Keratinocyte (primary cell): ENCODE data around the gene NDUFV1.

Source experiments
- CTCF ChIP-seq, 3 experiments: IDR thresholded peaks in 1 of 3; conservative IDR thresholded peaks in 1 of 3; optimal IDR thresholded peaks in 1 of 3; 2 replicates in 2 of 3; 3 replicates in 1 of 3; pipeline versions ENCODE3 to v1.5.1; 2011; ENCODE audit warnings: low read length in 3 of 3, mild to moderate bottlenecking in 3 of 3, moderate library complexity in 2 of 3, control low read depth in 1 of 3, inconsistent platforms in 1 of 3; ENCODE audit not compliant: insufficient read depth in 2 of 3; ENCODE audit errors: extremely low read depth in 1 of 3
- EZH2 ChIP-seq: IDR thresholded peaks from one replicate; pipeline ENCODE4 v1.6.1; 2012; ENCODE audit warnings: inconsistent platforms, mild to moderate bottlenecking, low read length, moderate library complexity

GRCh38 chr11:67601098-67601497 lies 5.6 kb upstream of the NDUFV1 start:
- TF ChIP-seq CTCF (optimal IDR thresholded peaks at IDR 0.05 in 1 of 3, IDR thresholded peaks at IDR 0.05 in 1 of 3, conservative IDR thresholded peaks at IDR 0.05 in 1 of 3; ENCODE audit: extremely low read depth in 1 of 3, insufficient read depth in 2 of 3, low read length in 3 of 3), result no peak
- TF ChIP-seq EZH2, result no peak
